IPS-18c (cell line): ENCODE results near the gene EVC.

Experiments used
- H3K4me3 ChIP-seq: 2 replicates; pipeline ENCODE4 v1.7.0; 2013; ENCODE audit warnings: low read depth, mild to moderate bottlenecking, low read length, moderate library complexity; ENCODE audit not compliant: insufficient read depth
- H3K9me3 ChIP-seq: one replicate; pipeline ENCODE4 v1.6.1; 2013; ENCODE audit warnings: mild to moderate bottlenecking, low read length, moderate library complexity; ENCODE audit not compliant: control insufficient read depth, insufficient read depth

Gene EVC

DNA sequence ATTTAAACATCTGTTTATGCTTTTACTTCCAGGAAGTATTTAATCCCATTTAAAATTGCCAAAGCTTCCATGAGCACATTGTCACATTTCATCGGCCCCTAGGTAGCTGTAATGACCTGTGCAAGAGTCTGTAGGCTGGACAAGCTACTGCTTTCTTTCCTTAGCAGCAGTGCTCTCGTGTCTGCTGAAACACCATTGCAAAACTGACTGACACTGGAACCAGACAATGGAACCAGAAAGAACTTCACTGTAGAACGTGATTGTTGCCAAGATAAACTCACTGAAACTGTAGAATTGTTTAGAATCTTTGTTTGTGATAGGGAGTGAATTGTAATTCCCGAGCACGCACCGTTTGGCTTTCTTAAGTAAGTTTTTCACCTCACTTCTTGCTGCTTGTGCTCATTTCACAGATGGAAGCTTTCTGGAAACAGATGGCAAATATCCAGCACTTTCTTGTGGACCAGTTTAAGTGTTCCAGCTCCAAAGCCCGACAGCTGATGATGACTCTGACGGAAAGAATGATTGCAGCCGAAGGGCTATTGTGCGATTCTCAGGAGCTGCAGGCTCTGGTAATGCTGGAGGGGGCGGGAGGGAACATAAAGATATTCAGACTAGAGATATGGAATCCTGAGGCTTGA, 36.9 kb downstream of the EVC start:
- H3K4me3 ChIP-seq: no peak overlapping the region

DNA sequence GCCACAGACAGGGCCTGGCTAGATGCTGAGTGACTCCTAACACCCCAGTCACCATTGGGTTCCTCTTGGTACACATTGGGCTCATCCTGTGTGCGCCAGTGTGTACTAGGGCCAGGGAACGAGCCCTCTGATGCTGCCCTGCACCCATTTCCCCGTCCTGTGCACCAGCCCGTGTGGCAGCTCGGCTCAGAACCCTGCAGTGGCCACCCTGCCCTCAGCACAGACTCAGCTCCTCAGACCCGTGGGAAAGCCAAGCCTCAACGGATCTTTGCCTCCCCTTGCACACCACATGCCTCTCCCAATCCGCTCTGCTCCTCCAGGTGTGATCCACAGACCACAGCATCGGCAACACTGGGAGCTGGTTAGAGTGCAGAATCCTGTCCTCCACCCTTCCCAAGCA, 38.6 kb downstream of the EVC start:
- H3K9me3 ChIP-seq: peaks cover under 1% of the 10 kb centered on the region

More for the DNA sequence above, 36.9 kb downstream of the EVC start:
- peaks cover 2% of the 10 kb centered on the region for H3K9me3 ChIP-seq

DNA sequence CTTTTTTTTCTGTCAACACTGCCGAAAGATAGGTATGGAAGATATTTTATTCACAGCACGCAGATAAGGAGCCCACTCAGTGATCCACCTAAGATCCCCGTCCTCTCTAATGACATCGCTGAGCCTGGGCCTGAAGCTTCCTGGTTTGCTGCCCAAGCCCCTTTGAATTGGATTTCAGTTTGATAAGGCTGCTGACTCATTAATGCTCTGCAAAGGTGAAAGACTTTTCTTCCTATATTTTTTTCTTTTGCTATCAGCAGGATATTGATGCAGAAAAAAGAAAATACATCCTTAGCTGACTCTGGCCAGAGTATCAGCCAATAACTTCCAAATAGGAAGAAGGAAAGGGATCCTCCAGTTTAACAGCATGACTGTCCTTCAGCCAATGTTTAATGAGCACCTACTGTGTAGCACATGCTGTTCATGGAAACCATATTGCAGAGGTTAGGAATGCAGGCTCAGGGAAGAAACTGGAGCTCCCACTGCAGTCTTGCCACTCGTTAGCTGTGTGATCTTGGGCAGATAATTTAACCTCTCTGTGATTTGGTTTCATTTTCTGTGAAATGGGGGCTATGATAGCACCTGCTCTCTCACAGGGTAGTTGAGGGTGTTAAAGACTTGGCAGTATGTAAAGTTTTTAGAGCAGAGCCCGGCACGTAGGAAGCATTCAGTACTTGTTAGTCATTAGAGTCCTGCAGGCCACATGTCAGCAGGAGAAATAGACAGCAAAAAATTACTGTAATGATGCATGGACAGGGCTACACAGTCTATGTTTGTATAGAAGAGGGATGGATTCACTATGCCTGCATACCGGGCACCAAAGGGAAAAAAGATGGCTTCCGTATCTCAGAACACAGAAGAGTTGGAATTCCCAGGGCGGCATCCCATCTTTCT, 39.3 kb downstream of the EVC start:
- Histone ChIP-seq H3K9me3 (no peaks in the 10 kb centered on the region), H3K4me3 (no peak overlapping the region)

More for the DNA sequence above, 38.6 kb downstream of the EVC start:
- H3K4me3 ChIP-seq: no peak overlapping the region

DNA sequence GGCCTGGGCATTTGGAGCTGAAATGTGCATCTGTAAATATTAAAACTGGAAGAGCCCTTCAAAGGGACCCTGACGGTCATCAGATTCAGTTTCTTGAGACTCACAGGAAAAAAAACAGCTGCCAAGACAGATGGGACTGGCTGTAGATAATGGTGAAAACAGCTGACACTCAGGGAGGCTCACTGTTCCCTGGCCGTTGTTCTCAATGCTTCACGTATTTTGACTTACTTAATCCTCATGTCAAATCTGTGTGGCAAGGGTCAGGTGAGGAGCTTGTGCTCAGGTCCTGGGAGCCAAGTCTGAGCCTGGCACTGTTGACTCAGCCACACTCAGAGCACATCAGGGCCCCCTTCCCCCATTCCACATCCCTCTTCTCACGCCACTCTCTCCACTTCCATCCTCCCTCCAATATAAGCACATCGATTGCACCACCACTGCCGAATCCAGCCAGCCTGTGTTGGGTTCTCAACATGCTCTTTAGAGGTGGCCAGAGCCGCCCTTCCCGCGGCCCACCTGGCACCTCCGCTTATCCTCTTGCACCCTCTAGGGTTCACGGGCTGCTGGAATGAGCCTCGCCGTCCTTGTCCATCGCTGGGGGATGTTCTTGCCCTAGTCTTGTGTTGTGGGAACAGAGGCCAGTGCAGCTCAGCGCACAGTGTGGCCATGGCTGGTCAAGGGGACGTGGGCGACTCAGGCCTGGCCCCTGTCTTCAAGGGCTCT, 40.1 kb downstream of the EVC start:
- Histone ChIP-seq H3K4me3 (no peak overlapping the region), H3K9me3 (no peaks in the 10 kb centered on the region)

DNA sequence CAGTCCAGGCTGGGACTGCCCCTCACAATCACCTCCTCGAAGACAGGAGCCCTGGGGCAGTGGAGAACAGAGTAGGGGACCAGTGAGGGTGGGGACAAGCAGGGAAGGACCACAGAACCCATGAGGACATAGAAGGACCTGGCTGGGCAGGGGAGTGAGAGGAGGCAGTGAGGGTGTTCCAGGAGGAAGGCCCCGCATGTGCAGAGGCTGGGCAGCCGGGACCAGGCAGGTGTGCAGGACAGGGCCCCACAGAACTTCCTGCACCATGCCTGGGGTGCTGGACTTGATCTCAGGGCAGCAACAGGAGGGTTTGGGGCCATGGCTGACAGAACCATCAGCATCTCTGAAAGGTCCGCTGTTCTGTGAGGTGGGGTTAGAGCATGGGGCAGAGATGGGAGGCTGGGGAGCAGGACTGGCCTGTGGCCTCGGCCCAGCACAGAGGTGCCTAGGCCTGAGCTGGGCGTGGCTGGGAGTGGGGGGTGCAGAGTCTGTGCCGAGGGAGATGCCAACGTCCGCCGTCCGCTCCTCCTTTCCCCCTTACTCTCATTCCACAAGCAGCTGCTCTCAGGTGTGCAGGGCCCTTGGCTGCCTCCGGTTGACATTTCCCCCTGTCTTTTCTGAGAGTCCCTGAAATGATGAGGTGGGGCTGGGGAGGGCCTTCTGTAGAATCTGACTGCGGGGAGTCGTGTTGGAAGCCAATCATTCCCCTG, 40.8 kb downstream of the EVC start:
- Histone ChIP-seq H3K4me3 (no peak overlapping the region), H3K9me3 (no peaks in the 10 kb centered on the region)

DNA sequence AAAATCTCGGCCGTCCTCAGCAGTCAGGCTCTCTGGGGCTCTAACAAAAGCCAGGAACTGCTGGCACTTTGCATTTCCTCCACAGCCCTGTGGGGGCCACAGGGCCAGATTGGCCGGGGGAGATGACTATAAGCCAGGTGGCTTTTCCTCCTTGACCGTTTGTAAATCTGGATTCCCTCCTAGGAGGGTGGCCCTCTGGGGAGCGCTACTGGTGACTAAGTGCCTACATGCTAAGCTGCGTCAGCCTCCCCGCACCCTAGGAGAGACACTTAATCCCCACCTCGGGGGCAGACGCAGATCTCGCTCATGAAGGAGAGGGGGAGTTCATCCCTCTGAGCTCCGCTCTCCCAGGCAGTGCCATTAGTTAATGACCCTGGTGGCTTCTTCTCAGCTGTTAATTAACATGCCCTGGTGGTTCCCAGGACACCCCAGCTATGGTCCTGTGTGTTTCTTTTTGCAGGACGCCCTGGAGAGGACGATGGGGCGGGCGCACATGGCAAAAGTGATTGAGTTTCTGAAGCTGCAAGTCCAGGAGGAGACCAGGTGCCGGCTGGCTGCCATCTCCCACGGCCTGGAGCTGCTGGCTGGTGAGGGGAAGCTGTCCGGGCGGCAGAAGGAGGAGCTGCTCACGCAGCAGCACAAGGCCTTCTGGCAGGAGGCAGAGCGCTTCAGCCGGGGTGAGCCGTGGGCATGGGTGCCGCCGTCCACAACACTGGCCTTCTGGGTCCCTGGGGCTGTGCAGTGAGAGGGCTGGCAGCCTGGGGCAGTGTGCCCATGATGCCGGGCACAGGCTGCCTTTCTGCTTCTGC, 41.6 kb downstream of the EVC start:
- Histone ChIP-seq H3K9me3 (no peaks in the 10 kb centered on the region), H3K4me3 (no peak overlapping the region)

DNA sequence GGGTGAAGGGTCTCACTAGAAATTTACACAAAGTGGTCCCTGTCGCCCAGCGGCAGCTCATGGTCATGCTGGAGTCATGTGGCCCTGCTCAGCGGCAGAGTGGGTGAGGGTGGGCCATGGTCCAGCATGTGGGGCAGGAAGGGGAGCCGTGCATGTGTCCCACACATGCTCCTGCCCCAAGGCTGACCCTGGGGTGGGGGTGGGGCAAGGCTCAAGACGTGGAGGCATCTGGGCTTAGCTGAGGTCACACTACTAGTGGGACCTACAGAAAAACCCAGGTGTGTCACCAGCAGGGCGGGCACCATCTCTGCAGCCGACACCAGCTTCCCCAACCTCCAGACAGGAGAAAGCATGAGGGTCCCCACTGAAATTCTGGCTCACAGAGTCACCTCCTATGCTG, 42.4 kb downstream of the EVC start:
- no peak overlapping the region for H3K4me3 ChIP-seq
- no peaks in the 10 kb centered on the region for H3K9me3 ChIP-seq

DNA sequence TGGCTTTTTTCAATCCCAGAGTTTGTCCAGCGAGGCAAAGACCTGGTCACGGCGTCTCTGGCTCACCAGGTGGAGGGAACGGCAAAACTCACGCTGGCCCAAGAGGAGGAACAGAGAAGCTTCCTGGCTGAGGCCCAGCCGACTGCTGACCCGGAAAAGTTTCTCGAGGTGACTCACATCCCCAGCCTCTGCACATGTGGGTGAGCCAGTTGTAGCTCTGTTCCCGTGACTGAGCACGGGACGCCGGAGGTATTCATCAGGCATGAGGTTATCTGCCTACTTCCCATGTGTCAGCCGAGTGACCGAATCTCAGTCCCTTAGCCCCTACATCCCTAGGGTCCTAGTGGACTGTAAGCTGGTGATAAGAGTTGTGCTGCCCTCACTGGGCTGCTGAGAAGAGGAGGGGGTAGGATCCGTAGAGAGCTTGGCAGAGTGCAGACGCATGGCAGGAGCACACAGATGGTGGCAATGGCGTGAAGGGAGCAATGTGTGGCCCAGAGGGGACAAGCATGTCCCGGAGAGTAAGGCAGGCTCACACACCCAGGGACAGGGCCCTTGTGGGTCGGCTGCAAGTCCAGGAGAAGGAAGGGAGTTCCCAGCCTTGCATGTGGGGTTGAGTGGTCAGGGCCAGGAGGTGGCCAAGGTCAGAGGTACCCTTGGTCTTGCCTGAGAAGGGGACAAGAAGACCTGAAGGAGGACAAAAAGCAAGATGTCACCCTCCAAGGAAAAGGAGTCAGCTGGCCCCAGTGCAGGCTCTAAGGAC, 42.9 kb downstream of the EVC start:
- no peaks in the 10 kb centered on the region for H3K9me3 ChIP-seq
- H3K4me3 ChIP-seq: no peak overlapping the region

DNA sequence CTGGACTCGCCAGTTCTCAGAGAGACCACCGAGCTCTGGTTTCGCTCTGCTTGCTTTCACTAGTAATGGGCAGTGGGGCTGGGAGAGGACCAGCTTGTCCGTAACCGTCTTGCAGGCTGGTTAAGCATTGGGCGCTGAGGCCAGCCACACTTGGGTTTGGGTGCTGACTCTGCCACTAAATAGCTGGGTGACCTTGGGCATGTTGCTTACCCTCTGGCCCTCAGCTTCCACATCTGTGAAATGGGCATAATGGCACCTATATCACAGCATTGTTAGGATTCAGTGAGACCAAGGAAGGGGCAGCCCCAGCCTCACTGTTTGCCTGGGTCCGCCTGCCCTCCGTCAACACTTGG, 43.5 kb downstream of the EVC start:
- H3K9me3 ChIP-seq: no peaks in the 10 kb centered on the region
- no peak overlapping the region for H3K4me3 ChIP-seq

DNA sequence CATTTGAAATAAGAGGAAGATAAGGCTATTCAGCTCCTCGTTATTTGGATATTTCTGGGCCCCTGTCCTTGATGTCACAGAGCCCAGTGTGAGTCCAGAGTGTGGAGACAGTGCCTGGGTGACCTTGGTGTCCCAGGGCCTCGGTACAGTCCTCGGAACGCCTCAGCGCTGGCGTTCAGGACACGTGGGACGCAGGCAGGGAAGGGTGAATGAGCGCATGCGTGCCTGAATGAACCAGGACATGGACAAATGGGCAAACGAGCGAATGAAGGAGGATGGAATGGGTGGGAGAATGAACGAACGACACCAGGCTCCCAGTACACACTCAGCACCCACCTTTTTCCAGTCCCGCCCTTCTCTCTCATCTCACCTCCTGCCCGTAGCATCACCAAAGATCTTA, 44.2 kb downstream of the EVC start:
- no peaks in the 10 kb centered on the region for H3K9me3 ChIP-seq
- H3K4me3 ChIP-seq: no peak overlapping the region

DNA sequence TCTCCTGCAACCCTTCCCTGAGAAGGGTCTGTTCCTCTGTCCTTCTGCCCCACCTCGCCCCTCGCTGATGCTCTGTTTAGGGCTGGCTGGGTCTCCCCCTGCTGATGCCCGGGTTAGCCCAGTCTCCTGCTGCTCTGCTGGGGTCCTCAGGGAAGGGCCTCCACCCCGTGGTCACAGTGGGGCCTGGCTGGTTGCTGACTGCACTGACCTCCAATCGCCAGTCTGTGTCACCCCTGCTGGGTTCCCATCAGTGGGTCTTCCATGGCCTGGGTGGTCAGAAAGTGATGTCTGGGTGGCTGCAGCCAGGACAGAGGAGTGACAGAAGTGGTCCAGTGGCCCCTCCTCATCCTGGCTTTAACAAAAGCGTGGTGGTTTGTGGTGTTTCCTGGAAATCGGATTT, 44.7 kb downstream of the EVC start:
- no peak overlapping the region for H3K4me3 ChIP-seq
- no peaks in the 10 kb centered on the region for H3K9me3 ChIP-seq

DNA sequence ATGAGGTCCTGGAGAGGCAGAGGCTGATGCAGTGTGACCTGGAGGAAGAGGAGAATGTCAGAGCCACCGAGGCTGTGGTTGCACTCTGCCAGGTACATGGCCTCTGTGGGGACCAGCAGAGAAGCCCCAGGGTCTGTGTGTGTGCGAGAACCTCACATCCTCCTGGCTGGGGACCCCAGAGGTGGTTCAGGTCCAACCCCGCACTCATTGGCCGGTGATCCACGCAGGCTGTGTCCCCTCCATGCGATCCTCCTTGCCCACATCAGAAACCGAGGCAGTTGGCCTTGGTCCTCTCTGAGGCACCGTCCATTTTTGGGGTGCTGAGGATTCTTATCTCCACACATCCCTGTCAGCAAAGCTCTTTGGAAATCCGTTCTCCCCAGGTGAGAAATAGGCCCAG, 45.3 kb downstream of the EVC start:
- no peak overlapping the region for H3K4me3 ChIP-seq

DNA sequence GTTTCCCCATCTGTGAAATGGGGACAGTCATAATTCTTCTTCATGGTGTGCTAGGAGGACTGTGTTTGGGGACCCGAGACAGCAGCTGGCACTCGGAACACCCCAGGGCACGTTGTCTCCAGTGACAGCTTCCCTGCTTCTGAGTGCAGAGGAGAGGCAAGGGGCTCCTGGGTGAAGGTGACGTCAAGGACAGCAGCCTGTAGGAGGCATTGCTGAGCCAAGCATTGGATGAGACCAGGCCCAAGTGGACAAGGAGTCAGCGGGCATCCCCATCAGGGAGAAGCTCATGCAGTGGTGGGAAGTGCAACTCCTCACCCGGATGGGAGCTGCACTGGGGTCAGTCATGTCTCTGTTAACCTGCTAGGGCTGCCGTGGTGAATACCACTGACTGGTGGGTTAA, 46.1 kb downstream of the EVC start:
- Histone ChIP-seq H3K4me3 (no peak overlapping the region), H3K9me3 (no peaks in the 10 kb centered on the region)

More for the DNA sequence above, 45.3 kb downstream of the EVC start:
- no peaks in the 10 kb centered on the region for H3K9me3 ChIP-seq

DNA sequence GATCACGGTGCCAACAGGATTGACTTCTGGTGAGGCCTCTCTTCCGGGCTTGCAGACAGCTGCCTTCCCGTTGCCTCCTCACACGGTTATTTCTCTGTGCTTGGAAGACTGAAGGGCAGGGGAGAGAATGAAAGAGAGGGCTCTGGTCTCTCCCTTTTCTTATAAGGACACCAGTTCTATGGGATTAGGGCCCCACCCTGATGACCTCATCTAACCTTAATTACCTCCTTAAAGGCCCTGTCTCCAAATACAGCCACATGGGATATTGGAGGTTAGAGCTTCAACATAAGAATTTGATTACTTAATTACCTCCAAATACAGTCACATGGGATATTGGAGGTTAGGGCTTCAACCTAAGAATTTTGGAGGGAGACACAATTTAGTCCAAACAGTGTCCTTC, 46.5 kb downstream of the EVC start:
- H3K9me3 ChIP-seq: no peaks in the 10 kb centered on the region
- H3K4me3 ChIP-seq: no peak overlapping the region

DNA sequence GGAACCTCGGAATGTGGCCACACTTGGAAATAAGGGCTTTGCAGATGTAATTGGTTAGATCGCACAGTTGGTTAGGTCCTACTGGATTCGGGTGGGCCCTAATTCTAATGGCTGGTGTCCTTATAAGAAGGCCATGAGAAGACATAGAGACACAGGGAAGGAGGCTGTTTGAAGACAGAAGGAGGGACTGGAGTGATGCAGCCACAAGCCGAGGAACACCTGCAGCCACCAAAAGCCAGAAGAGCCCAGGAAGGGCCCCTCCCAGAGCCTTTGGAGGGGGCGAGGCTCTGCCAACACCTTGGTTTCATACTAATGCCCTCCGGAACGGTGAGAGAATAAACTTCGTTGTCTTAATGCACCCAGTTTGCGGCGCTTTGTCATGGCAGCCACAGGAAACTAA, 47.0 kb downstream of the EVC start:
- H3K9me3 ChIP-seq: no peaks in the 10 kb centered on the region
- H3K4me3 ChIP-seq: no peak overlapping the region

DNA sequence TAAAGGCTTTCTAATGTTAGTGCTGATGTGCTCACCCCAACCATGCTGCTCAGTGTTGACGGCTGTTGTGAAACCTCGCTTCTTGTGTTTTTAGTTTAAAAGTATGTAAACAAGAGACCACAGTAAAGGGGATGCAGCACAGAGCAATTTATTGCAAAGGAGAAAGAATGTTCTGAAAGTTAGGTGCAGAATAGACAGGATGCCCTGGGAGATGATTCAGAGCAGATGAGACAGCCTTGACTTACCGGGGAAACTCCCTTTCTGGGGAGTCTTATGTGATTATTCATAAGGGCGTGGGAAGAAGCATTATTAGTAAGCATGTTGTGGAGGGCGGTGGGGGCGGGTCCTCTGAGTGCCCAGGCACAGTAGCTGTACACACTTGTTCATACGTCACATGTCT, 47.7 kb downstream of the EVC start:
- Histone ChIP-seq H3K4me3 (no peak overlapping the region), H3K9me3 (no peaks in the 10 kb centered on the region)
